Hepatocyte (in vitro differentiated cells): ENCODE data around the gene OOSP3. TPM values are rescaled to one million over a fixed set of nuclear protein-coding genes. Genes with fewer than 3 reads are reported as not detected.

ENCODE experiments used
- DNase-seq: peaks from one replicate; pipeline ENCODE4 v3.0.0-alpha.2; 2016; ENCODE audit warnings: low spot score
- H2AFZ ChIP-seq: fragments of 200-600 bp; sonication (generic); 2 replicates; pipeline ENCODE4 v1.6.0; 2016; ENCODE audit warnings: antibody characterized with exemption, mild to moderate bottlenecking
- H3K27ac ChIP-seq: fragments of 200-600 bp; sonication (generic); 2 replicates; pipeline ENCODE4 v1.5.1; 2016; ENCODE audit warnings: mild to moderate bottlenecking
- H3K27me3 ChIP-seq: fragments of 200-600 bp; sonication (generic); 2 replicates; pipeline ENCODE4 v1.6.1; 2016
- H3K36me3 ChIP-seq: fragments of 200-600 bp; sonication (generic); replicated peaks from 2 replicates; pipeline ENCODE4 v1.5.1; 2016; ENCODE audit warnings: low read depth; ENCODE audit not compliant: insufficient read depth
- H3K4me1 ChIP-seq: fragments of 200-600 bp; sonication (generic); 2 replicates; pipeline ENCODE4 v1.5.1; 2016; ENCODE audit warnings: mild to moderate bottlenecking, moderate library complexity; ENCODE audit not compliant: insufficient read depth
- H3K4me2 ChIP-seq: fragments of 200-600 bp; sonication (generic); 2 replicates; pipeline ENCODE4 v1.6.0; 2016
- H3K4me3 ChIP-seq: fragments of 200-600 bp; sonication (generic); 2 replicates; pipeline ENCODE4 v1.5.1; 2016; ENCODE audit warnings: mild to moderate bottlenecking
- H3K79me2 ChIP-seq: fragments of 200-600 bp; sonication (generic); 2 replicates; pipeline ENCODE4 v1.6.0; 2017; ENCODE audit warnings: mild to moderate bottlenecking
- H3K9me2 ChIP-seq: fragments of 200-600 bp; sonication (generic); replicated peaks from 2 replicates; pipeline ENCODE4 v1.6.0; 2017; ENCODE audit warnings: mild to moderate bottlenecking; ENCODE audit not compliant: insufficient read depth
- H3K9me3 ChIP-seq: fragments of 200-600 bp; sonication (generic); 2 replicates; pipeline ENCODE4 v1.5.1; 2016; ENCODE audit warnings: low read depth, mild to moderate bottlenecking
- H4K20me1 ChIP-seq: fragments of 200-600 bp; sonication (generic); 2 replicates; pipeline ENCODE4 v1.6.0; 2016; ENCODE audit warnings: mild to moderate bottlenecking; ENCODE audit not compliant: insufficient read depth, poor library complexity, severe bottlenecking
- EZH2 ChIP-seq: fragments of 200-600 bp; sonication (generic); IDR thresholded peaks from 2 replicates; pipeline ENCODE4 v1.6.1; 2016; ENCODE audit warnings: antibody characterized with exemption, mild to moderate bottlenecking, borderline replicate concordance
- EZH2phosphoT487 ChIP-seq: fragments of 200-600 bp; sonication (generic); IDR thresholded peaks from one replicate; pipeline ENCODE4 v1.6.1; 2018; ENCODE audit warnings: antibody characterized with exemption, mild to moderate bottlenecking, low read depth, moderate library complexity; ENCODE audit not compliant: unreplicated experiment, severe bottlenecking
- WGBS: methylation state at CpG from one replicate; pipeline ENCODE4 v1.1.6; 2016; ENCODE audit warnings: low lambda C conversion rate; ENCODE audit errors: missing lambda C conversion rate; 5-methylcytosine and 5-hydroxymethylcytosine counted together
- polyA plus RNA-seq: library from polyadenylated mRNA; unstranded; fragments of >200 nt; fragmentation: Nextera tagmentation; extraction: Ambion mirVana; gene quantifications from 2 replicates; pipeline ENCODE4 v1.2.1, GENCODE V29; 2016
- total RNA-seq: library from RNA; depleted of rRNA; stranded (reverse); fragments of >200 nt; gene quantifications from 2 replicates; pipeline ENCODE4 v1.2.3, GENCODE V29; 2014
- TF ChIP-seq, protein P1 (sequence below): fragments of 200-600 bp; sonication (generic); IDR thresholded peaks from 2 replicates; pipeline ENCODE4 v1.5.1; 2016; ENCODE audit warnings: antibody characterized with exemption, mild to moderate bottlenecking; ENCODE audit not compliant: poor library complexity

OOSP3 gene
- total and polyA plus RNA-seq, 2 experiments from 2014 or later, result not detected

DNA sequence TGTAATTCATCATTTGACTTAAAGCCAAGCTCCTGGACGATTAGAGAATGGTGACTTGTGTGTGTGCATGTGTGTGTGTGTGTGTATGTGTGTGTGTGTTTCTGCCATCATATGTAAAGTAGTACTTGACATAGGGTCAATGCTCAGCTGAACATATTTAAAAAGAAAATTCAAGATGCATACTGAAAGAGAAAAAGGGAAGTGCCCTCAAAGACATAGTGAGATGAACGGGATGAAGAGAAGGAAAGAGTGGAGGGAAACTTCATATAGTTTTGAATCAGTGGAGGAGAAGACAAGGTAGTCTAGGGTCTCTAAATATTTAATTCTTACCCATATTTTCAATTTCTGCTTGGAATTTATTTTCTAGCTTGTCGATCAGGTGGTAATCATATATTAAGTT lies 16.3 kb upstream of the OOSP3 start:
- Histone ChIP-seq H3K27ac (no peak overlapping the region), H3K9me3 (no peaks in the 10 kb centered on the region), H3K4me1 (no peaks in the 10 kb centered on the region), H3K27me3 (no peaks in the 10 kb centered on the region), H3K4me3 (no peak overlapping the region), H3K36me3 (no peaks in the 10 kb centered on the region), H3K9me2 (no peaks in the 10 kb centered on the region), H3K4me2 (no peak overlapping the region), H3K79me2 (no peaks in the 10 kb centered on the region), H4K20me1 (no peaks in the 10 kb centered on the region), H2AFZ (no peak overlapping the region)
- 88% methylated on average over 3 of the region's 3 CpGs for WGBS
- no peak for DNase-seq
- TF ChIP-seq EZH2phosphoT487, result no peak
- no peak for TF ChIP-seq EZH2
- TF ChIP-seq, protein P1, sequence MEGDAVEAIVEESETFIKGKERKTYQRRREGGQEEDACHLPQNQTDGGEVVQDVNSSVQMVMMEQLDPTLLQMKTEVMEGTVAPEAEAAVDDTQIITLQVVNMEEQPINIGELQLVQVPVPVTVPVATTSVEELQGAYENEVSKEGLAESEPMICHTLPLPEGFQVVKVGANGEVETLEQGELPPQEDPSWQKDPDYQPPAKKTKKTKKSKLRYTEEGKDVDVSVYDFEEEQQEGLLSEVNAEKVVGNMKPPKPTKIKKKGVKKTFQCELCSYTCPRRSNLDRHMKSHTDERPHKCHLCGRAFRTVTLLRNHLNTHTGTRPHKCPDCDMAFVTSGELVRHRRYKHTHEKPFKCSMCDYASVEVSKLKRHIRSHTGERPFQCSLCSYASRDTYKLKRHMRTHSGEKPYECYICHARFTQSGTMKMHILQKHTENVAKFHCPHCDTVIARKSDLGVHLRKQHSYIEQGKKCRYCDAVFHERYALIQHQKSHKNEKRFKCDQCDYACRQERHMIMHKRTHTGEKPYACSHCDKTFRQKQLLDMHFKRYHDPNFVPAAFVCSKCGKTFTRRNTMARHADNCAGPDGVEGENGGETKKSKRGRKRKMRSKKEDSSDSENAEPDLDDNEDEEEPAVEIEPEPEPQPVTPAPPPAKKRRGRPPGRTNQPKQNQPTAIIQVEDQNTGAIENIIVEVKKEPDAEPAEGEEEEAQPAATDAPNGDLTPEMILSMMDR, result no peak

DNA sequence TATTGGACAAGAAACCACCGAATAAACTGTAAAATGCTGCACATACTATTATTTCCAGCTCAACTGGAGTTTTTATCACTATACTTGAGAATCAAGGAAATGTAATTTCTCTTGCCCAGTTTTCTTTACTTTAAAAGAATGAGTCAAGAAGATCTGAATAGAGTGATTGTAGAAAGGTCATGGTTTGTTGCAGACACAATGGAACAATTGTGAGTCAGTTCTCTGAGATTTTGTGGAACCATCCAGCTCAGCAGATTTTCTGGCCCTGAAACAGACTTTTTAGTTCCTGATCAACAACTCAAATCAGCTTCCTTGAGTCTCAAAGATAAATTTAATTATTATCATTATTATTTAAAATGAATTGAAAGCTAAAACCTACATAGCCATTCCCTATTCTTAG lies 13.6 kb upstream of the OOSP3 start:
- TF ChIP-seq, protein P1, result no peak
- no peak for TF ChIP-seq EZH2
- TF ChIP-seq EZH2phosphoT487, result no peak
- 88% methylated on average over 1 of the region's 1 CpG for WGBS
- no peaks in the 10 kb centered on the region for H3K4me1 ChIP-seq
- H3K36me3 ChIP-seq, result no peaks in the 10 kb centered on the region
- H3K9me3 ChIP-seq, result no peaks in the 10 kb centered on the region
- no peak overlapping the region for H2AFZ ChIP-seq
- H3K9me2 ChIP-seq, result no peaks in the 10 kb centered on the region
- no peaks in the 10 kb centered on the region for H3K79me2 ChIP-seq
- no peak overlapping the region for H3K4me2 ChIP-seq
- DNase-seq, result no peak
- H4K20me1 ChIP-seq, result no peaks in the 10 kb centered on the region
- H3K27me3 ChIP-seq, result no peaks in the 10 kb centered on the region
- H3K4me3 ChIP-seq, result no peak overlapping the region
- peak overlapping the region; percentile 23 for H3K27ac ChIP-seq

DNA sequence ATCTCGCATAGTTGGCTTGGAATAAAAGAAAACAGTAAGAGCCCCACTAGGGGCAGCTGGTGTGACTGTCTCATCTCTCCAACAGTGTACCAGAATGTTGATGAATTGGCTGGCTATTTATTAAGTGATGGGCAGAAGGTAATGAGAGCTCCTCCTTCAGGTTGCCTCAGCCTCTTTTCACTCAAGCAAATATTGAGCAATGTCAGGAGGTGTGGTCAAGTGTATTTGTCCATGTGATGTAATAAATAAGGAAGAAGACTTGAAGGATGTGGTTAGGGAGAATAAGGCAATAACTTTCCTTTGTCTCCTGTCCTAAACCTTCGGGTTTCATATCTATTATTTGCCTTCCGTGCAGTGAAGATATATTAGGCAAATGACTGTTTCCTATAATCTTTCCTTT lies 12.2 kb upstream of the OOSP3 start, which contains the start of gene TCN1:
TSS of gene TCN1 (minus strand) at position 91 of the 400 bp plus-strand sequence. CDS start at position 74, 17 bp downstream.
- H3K4me2 ChIP-seq, result no peak within 1 kb of the TSS
- no peaks in the 10 kb centered on the region for H3K79me2 ChIP-seq
- 85% methylated on average over 3 of the region's 3 CpGs for WGBS
- H3K4me1 ChIP-seq, result no peaks in the 10 kb centered on the region
- H2AFZ ChIP-seq, result no peak within 1 kb of the TSS
- no peak within 1 kb of the TSS for H3K4me3 ChIP-seq
- TF ChIP-seq EZH2, result no peak
- TF ChIP-seq, protein P1, result no peak
- TF ChIP-seq EZH2phosphoT487, result no peak
- no peaks in the 10 kb centered on the region for H3K36me3 ChIP-seq
- H4K20me1 ChIP-seq, result no peaks in the 10 kb centered on the region
- no peaks in the 10 kb centered on the region for H3K9me2 ChIP-seq
- H3K9me3 ChIP-seq, result no peaks in the 10 kb centered on the region
- no peaks in the 10 kb centered on the region for H3K27me3 ChIP-seq
- DNase-seq, result peak; percentile 36
- H3K27ac ChIP-seq, result peak within 1 kb of the TSS; percentile 23

DNA sequence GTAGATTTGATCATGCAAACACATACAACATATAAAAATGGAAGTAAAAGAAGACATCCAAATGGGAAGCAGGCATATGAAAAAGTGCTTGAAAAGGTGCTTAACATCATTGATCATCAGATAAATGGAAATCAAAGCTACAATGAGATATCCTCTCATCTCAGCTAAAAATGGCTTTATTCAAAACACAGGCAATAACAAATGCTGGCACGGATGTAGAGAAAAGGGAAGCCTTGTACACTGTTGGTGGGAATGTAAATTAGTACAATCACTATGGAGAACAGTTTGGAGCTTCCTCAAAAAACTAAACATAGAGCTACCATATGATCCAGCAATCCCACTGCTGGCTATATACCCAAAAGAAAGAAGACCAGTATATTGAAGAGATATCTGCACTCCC lies 11.7 kb upstream of the OOSP3 start:
- Histone ChIP-seq H4K20me1 (no peaks in the 10 kb centered on the region), H3K27ac (no peak overlapping the region), H3K9me3 (no peaks in the 10 kb centered on the region), H3K4me2 (no peak overlapping the region), H3K36me3 (no peaks in the 10 kb centered on the region), H3K4me1 (no peaks in the 10 kb centered on the region), H3K4me3 (no peak overlapping the region), H2AFZ (no peak overlapping the region), H3K79me2 (no peaks in the 10 kb centered on the region), H3K9me2 (no peaks in the 10 kb centered on the region), H3K27me3 (no peaks in the 10 kb centered on the region)
- DNase-seq, result no peak
- 83% methylated on average over 1 of the region's 1 CpG for WGBS
- no peak for TF ChIP-seq EZH2phosphoT487
- no peak for TF ChIP-seq EZH2
- TF ChIP-seq, protein P1, result no peak
